ENCODE results near the gene ZFP69B. TPM values are rescaled to one million over a fixed set of nuclear protein-coding genes. Genes with fewer than 3 reads are reported as not detected.

Gene ZFP69B
- total and polyA plus RNA-seq, 3 donors from 2014 or later: 3.0 to 4.6 (median 4.2) TPM

- WGBS, 2 donors: 93 to 95% methylated on average over 4 of the region's 4 CpGs
- TF ChIP-seq POLR2A (IDR thresholded peaks at IDR 0.05) (no peak), CTCF (IDR thresholded peaks at IDR 0.05) (no peak)
- intact Hi-C loops (cut with DNase I; ENCODE audit: low total_unique reads): no loop called here
- Histone ChIP-seq H3K4me1 (peaks cover 4% of the 10 kb centered on the region), H3K4me3 (no peak overlapping the region), H3K27me3 (no peaks in the 10 kb centered on the region), H3K27ac (no peak overlapping the region), H3K36me3 (ENCODE audit: low read depth, missing control alignments) (no peaks in the 10 kb centered on the region), H3K9me3 (no peaks in the 10 kb centered on the region)
- no peak for DNase-seq
Observed at GRCh38 chr1:40423264-40423642, 27.0 kb upstream of the ZFP69B start.

GRCh38 chr1:40423951-40424618, 26.2 kb upstream of the ZFP69B start:
- H3K4me3 ChIP-seq: no peak overlapping the region
- intact Hi-C loops (cut with DNase I; ENCODE audit: low total_unique reads): no loop called here
- H3K27ac ChIP-seq: no peak overlapping the region
- no peaks in the 10 kb centered on the region for H3K36me3 ChIP-seq (ENCODE audit: low read depth, missing control alignments)
- DNase-seq: no peak
- no peak for TF ChIP-seq CTCF (IDR thresholded peaks at IDR 0.05)
- TF ChIP-seq POLR2A (IDR thresholded peaks at IDR 0.05): no peak
- peaks cover 4% of the 10 kb centered on the region for H3K4me1 ChIP-seq
- H3K9me3 ChIP-seq: no peaks in the 10 kb centered on the region
- WGBS, 2 donors: 82 to 86% methylated on average over 6 of the region's 6 CpGs
- no peaks in the 10 kb centered on the region for H3K27me3 ChIP-seq

- Histone ChIP-seq H3K4me3 (no peak overlapping the region), H3K27me3 (no peaks in the 10 kb centered on the region), H3K27ac (no peak overlapping the region), H3K4me1 (peaks cover 4% of the 10 kb centered on the region), H3K36me3 (ENCODE audit: low read depth, missing control alignments) (no peaks in the 10 kb centered on the region), H3K9me3 (no peaks in the 10 kb centered on the region)
- TF ChIP-seq CTCF (IDR thresholded peaks at IDR 0.05) (no peak), POLR2A (IDR thresholded peaks at IDR 0.05) (no peak)
- WGBS, 2 donors: 64 to 78% methylated on average over 4 of the region's 4 CpGs
- DNase-seq: no peak
- intact Hi-C loops (cut with DNase I; ENCODE audit: low total_unique reads): no loop called here
Observed at GRCh38 chr1:40425198-40425597, 25.1 kb upstream of the ZFP69B start.

- intact Hi-C loops (cut with DNase I; ENCODE audit: low total_unique reads): no loop called here
- Histone ChIP-seq H3K4me1 (no peaks in the 10 kb centered on the region), H3K27me3 (no peaks in the 10 kb centered on the region), H3K36me3 (ENCODE audit: low read depth, missing control alignments) (no peaks in the 10 kb centered on the region), H3K9me3 (no peaks in the 10 kb centered on the region), H3K27ac (no peak overlapping the region), H3K4me3 (no peak overlapping the region)
- TF ChIP-seq CTCF (IDR thresholded peaks at IDR 0.05) (no peak), POLR2A (IDR thresholded peaks at IDR 0.05) (no peak)
- no peak for DNase-seq
Observed at GRCh38 chr1:40431385-40431784, 18.9 kb upstream of the ZFP69B start.
